Fibroblast of skin of left quadriceps (primary cell): ENCODE measurements around the gene HUS1B.
A peak's percentile ranks its signal among the peaks of the same experiment; 100 is the strongest.
"Not testable (repeated sequence)": the region's sequence is repeated elsewhere in the genome, so short reads cannot be mapped to it uniquely, and the experiment has no call there.

Experiments used
- DNase-seq, 2 experiments: peaks; one replicate each; pipeline ENCODE4 v3.0.0-alpha.2; 2013; ENCODE audit warnings: low read depth in 2 of 2

Gene HUS1B

DNA sequence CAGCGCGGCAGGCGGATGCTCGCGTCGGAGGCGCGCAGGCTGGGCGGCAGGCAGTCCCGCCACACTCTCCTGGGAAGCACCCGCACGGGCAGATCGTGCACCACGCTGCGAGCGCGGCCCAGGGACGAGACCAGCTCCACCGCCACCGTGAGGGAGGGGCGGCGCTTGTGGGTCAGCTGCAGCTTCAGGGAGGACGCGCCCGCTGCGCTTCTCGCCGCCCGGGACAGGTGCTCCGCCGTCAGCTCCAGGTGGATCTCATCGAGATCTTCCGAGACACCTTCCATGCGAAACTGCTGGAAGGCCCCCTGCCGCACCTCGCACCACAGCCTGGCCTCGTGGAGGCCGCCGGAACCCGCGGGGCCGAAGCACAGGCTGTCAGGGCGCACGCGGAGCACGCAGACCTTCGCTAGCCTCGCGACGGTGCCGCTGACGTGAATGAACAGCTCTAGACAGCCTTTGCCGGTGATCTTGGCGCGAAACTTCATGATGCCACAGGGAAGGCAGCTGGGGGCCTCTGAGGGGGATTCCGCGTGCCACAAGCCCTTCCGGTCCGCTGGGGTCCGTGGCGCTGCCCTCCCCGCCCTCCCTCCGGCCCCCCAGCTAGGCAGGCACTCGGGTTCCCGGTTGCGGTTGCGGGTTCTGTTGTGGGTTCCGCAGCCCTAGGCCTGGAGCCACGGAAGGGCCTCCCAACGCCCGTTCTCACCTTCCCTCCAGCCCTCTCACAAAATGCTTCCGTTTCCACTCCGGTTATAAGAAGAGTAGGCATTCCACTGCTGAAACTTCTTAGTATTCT lies at the start of gene HUS1B:
Gene HUS1B (minus strand): TSS at position 641 of the 793 bp plus-strand sequence. CDS start 156 bp downstream, at position 485.
- DNase-seq = no peak

DNA sequence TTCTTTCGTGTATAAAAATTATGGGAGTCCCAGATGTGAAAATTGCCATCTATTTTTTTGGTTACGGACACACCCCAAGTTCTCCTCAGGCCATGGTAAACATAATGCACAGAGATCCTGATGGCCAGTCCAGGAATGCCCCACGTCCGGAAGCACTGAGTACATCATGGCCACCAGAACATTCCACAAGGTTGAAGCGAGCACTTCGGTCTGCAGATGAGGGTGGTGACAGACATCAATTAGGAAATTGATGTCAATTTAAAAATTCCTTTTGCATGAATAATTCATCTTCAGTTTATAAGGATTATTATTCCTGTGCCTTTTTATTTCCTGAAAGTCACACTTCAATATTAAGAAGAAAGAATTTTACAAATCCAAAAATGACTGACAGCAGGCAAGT lies 49.2 kb upstream of the HUS1B start:
- no peak for DNase-seq

GRCh38 chr6:705047-705446 lies 48.1 kb upstream of the HUS1B start:
- DNase-seq = no peak

DNA sequence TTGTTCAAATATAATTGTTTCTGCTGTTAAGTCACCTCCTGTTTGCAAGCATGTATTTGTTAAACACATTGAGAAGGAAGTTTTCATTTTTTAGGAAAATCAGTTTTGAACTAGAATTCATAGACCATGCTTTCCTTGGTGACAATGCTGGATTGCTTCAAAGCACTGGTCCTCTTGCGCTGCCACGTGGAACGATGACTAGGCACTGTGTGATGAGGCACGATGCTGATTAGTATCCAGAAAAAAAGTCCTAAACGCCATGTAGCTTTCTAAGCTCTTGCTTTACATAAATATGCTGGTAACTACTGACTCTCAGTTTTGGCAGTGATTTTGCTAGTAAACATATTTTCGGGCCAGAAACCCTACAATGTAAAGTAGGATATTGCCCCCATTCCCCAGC lies 47.1 kb upstream of the HUS1B start:
- DNase-seq = no peak

- DNase-seq = no peak
These were observed 46.7 kb upstream of the HUS1B start for GRCh38 chr6:703552-703951.

DNA sequence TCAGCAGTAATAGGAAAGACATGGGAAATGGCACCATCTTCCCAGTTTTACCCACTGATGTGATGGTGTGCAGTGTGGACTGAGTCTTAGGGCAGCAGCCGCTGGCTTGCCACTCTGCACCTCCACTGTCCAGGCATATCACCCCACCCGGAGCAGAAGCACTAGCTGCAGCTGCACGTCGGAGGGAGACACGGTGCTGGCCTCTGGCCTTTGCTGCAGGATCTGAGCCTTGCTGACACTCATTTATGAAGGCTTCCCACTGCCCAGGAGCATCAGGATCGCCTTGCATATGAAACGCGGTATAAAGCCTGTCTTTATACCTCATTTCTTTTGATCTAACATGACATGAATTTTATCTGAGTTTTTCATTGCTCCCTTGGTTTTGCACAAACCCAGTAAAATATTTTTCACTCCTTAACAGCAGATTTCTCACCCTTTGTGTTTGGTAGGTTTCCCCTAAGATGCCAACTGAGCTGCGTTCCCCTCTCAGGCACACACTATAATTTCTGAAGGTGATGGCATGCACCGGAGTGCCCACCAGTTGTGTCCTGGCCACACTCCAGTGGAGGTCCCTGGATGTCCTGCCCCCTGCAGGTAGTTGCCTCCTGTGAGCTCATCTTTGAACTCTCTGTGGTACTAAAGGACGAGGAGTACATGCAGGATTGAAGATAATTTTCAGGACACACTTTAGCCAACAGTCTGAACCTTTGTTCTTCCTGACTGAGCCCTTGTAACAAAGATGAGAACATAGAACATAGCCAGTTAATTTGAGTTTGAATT lies 45.0 kb upstream of the HUS1B start:
- no peak for DNase-seq

- no peak for DNase-seq
These were observed 44.3 kb upstream of the HUS1B start for GRCh38 chr6:701215-701614.

DNA sequence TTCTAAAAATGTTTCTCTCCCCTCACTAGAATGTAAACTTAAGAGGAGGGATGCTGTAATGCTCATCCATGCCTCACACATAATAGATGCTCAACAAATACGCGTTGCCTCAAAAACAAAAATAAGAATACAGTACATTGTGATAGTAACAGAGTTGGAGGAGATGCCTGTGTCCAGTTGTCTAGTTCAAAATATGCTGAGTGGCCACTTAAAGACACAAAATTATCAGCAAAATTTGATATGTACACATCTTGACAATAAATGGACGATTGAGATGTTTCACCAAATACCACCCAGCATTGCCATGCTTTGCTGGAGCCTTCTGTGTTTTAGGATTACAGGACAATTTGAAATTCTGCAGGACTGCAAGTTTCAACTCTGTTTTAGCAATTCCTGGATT lies 43.6 kb upstream of the HUS1B start:
- DNase-seq = no peak

DNA sequence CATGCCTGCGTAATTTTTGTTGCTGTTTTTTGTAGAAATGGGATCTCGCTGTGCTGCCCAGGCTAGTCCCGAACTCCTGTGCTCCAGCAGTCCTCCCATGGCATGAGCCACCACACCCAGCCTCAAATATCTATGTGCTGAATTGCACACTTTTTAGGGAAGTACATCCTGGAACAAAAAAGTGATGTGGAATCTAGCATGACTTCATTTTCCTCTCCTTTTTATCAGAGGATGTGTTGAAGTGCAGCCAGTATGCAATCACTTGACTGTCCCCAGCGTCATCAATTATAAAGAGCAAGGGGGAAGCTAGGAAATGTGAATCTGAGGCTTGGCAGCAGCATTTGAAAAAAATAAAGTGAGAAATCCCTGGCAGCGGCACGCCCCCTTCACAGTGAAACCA lies 42.4 kb upstream of the HUS1B start:
- DNase-seq = no peak

- not testable (repeated sequence) for DNase-seq
These were observed 37.7 kb upstream of the HUS1B start for GRCh38 chr6:694431-695126.

DNA sequence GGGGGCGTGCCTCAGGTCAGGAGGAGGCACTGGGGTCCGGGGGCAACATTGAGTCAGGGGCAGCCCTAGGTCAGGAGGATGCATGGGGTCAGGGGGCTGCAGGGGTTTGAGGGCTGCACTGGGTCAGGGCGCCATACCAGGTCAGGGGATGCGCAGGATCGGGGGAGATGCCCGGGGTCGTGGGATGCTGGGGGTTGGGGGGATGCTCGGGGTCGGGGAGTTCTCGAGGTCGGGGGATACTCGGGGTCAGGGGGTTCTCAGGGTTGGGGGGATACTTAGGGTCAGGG lies 36.8 kb upstream of the HUS1B start:
- no peak for DNase-seq

- peak; percentile 48 to 51 for DNase-seq
These were observed 36.2 kb upstream of the HUS1B start, which contains the start of gene EXOC2 for GRCh38 chr6:692858-693722. Gene EXOC2 (minus strand): TSS chr6:693139. CDS start chr6:637818, 55,321 bp downstream.

GRCh38 chr6:692356-692851 lies 35.5 kb upstream of the HUS1B start:
- no peak for DNase-seq

DNA sequence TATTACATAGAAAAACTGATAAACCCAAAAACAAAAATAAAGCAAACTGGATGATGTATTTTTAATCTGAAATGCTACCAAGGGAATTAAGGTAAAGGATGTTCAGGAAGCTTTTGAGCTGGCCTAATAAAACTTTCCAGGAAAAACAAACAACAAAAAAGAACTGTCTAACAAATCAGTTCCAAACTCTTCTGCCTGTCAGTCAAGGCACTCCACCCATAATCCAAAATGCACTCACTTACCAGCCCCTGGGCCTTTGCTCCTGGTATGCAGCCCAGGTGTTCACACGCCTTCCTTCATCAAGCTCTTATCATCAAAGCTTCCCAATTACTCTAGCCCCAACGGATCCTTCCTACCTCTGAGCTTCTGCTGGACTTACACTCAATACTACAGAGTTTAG lies 32.3 kb upstream of the HUS1B start:
- DNase-seq = no peak

DNA sequence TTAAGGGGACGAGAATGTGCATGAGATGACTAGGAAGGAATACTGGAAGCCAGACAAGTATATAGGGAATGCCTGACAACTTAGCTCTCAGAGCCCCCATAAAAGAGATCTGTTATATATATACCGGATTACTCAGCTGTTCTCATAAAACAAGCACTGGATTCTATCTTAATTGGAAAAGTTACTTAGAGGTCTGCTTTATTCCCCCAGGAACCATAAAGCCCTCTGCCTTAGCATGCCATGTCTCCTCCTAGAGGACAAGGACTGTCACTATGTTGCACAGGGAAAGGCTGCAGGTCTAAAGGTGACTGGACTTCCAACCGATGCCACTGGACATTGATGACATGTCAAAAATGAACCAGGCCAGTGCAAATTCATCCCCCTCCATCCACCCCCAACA lies 29.6 kb upstream of the HUS1B start:
- peak; percentile 32 to 34 for DNase-seq

DNA sequence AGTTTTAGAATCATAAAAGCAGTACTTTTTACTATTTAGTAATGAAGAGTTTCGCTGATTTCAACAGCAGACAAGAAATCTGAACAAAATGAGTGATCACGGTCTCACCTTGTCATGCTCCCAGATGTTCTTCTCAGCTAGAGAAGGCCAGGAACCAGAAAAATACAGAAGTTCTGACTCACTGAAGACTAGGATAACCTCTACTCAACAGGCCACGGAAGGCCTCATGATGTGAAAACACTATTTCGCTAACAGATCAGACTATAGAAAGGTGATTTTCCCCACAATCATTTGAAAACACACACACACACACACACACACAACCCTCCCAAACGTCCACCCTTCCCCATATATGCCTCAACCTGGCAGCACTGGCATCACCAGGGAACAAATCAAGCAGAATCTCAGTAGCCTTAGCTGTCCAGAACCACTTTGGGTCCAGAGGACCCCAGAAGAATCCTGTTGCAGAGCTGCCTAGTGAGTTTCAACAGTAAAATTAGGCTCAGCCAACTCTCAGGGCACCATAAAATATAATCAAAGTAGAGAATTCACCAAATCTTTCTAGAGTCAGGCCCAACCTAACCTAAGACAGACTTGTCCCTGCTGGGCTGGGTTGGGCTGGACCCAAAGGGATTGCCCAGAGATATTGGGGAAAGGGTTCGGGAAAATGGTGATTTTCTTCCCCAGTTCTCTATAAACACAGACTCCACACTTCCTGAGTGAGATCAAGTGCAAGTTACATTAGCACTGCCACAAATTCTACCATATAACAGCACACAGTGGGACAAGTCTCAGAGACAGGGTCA lies 28.1 kb upstream of the HUS1B start:
- no peak for DNase-seq

- peak; percentile 89 to 90 for DNase-seq
These were observed 27.0 kb upstream of the HUS1B start for GRCh38 chr6:683742-684440.

- DNase-seq = no peak
These were observed 23.9 kb upstream of the HUS1B start for GRCh38 chr6:680666-681340.

GRCh38 chr6:680251-680650 lies 23.4 kb upstream of the HUS1B start:
- DNase-seq = no peak
